Astrocyte of the spinal cord (primary cell): ENCODE results near the gene C20orf96.

Source experiments
- DNase-seq: peaks from one replicate; pipeline ENCODE4 v3.0.0; 2011; ENCODE audit warnings: low read depth, low spot score
- H3K4me3 ChIP-seq: 2 replicates; pipeline ENCODE4 v1.5.1; 2011; ENCODE audit warnings: low read depth, mild to moderate bottlenecking, low read length, moderate library complexity
- in situ Hi-C: cut with HindIII; loops from 2 replicates; pipeline ENCODE4 v1.10.0; 2017; ENCODE audit warnings: low sequenced_read_pairs
- TF ChIP-seq, protein P1 (sequence below): IDR thresholded peaks from 2 replicates; pipeline ENCODE4 v1.5.1; 2012; ENCODE audit warnings: low read depth, mild to moderate bottlenecking, low read length, inconsistent platforms

The C20orf96 gene

GRCh38 chr20:221258-221830 is 69.2 kb downstream of the C20orf96 start:
- TF ChIP-seq, protein P1, sequence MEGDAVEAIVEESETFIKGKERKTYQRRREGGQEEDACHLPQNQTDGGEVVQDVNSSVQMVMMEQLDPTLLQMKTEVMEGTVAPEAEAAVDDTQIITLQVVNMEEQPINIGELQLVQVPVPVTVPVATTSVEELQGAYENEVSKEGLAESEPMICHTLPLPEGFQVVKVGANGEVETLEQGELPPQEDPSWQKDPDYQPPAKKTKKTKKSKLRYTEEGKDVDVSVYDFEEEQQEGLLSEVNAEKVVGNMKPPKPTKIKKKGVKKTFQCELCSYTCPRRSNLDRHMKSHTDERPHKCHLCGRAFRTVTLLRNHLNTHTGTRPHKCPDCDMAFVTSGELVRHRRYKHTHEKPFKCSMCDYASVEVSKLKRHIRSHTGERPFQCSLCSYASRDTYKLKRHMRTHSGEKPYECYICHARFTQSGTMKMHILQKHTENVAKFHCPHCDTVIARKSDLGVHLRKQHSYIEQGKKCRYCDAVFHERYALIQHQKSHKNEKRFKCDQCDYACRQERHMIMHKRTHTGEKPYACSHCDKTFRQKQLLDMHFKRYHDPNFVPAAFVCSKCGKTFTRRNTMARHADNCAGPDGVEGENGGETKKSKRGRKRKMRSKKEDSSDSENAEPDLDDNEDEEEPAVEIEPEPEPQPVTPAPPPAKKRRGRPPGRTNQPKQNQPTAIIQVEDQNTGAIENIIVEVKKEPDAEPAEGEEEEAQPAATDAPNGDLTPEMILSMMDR, result no peak
- no peak for DNase-seq
- in situ Hi-C loops, result no loop called here
- no peak overlapping the region for H3K4me3 ChIP-seq
